HCT116 (cell line): ENCODE measurements around the gene EML3.

Experiments
- CTCF ChIP-seq, 3 experiments: fragments of 200-600 bp in 1 of 3; sonication (generic) in 1 of 3; IDR thresholded peaks in 2 of 3; conservative IDR thresholded peaks in 1 of 3; 2 replicates each; pipeline ENCODE4 v1.5.1; 2012 to 2017; ENCODE audit warnings: low read depth in 2 of 3, low read length in 2 of 3, antibody characterized with exemption in 1 of 3, borderline replicate concordance in 1 of 3, control low read depth in 1 of 3, mild to moderate bottlenecking in 1 of 3, mixed read lengths in 1 of 3, mixed run types in 1 of 3, moderate library complexity in 1 of 3; ENCODE audit not compliant: insufficient read depth in 1 of 3
- POLR2AphosphoS5 ChIP-seq: IDR thresholded peaks from 2 replicates; pipeline ENCODE4 v1.6.1; 2011; ENCODE audit warnings: mild to moderate bottlenecking, low read depth, low read length, moderate library complexity

DNA sequence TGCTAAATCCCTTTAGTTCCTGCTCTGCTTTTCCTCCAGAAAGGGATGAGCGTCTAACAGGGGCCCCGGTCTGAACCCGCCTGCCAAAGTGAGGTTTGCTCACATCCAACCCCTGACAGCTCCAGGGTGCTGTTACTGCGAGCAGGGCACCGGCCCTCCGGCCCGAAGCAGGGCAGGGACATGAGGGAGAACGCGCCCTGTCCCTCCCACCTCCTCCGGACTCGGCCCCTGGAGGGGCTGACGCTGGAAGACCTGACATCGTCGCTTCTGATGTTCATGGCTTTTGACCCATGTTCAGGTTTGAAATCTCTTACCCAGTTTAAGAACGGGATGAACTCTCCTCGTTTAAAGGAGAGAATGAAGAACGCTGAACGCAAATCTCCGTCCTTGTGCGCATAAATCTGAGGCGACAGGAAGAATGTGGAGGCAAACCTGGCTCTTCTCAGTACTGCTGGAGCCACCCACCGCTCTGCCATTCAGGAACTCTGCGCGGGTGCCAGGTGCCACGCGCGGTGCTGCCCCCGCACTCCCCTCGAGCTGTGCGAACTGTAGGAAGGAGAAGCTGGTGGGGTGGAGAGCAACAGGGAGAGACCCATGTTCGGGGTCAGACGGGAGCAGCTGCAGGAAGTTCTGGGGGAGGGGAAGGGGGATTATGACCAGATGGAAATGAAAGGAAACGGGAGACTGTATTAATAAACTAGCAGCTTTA is 38.1 kb downstream of the EML3 start:
- TF ChIP-seq CTCF (IDR thresholded peaks at IDR 0.05 in 2 of 3, conservative IDR thresholded peaks at IDR 0.05 in 1 of 3; ENCODE audit: borderline replicate concordance in 1 of 3, insufficient read depth in 1 of 3, low read depth in 2 of 3, low read length in 2 of 3) (no peak), POLR2AphosphoS5 (no peak)
